ENCODE results near the gene RSPO4.

Gene RSPO4

DNA sequence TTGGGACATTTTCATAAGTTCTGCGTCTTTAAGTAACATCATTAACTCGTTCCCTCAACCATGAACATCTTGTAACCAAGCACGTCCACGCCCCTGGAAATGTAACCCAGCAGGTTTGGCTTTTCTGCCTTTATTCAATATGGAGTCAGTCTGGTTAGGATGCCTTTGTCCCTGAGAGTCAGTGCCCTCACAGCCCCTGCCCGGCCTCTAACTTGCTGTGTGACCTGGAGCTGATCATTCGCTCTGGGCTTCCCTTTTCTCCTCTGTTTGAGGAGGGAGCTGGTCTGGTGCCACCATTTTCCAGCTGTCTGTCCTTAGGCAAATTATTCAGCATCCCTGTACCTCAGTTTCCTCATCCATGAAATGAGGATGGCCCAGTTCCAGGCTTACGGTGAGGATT is 59.5 kb downstream of the RSPO4 start:
- DNase-seq (ENCODE audit: low read depth) = no peak

GRCh38 chr20:940926-941325 is 61.2 kb downstream of the RSPO4 start:
- DNase-seq (ENCODE audit: low read depth) = no peak

DNA sequence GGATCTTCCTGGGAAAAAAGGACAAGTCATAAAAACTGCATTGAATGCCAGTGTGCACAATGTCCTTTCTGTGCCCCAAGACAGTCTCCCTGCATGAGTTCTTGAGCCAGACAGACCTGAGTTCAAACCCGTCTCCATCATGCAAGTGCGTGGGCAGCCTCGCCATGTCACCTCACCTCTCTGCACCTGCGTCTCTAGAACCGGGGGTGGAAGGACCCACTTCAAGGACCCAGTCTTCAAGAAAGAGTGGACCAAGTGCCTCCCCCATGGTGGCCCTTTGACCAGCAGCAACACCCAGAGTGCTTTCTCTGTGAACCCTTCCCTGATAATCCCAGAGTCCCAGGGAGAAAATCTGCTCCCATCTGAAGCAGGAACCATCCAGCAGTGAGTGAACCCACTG is 62.5 kb downstream of the RSPO4 start:
- DNase-seq (ENCODE audit: low read depth) = no peak

DNA sequence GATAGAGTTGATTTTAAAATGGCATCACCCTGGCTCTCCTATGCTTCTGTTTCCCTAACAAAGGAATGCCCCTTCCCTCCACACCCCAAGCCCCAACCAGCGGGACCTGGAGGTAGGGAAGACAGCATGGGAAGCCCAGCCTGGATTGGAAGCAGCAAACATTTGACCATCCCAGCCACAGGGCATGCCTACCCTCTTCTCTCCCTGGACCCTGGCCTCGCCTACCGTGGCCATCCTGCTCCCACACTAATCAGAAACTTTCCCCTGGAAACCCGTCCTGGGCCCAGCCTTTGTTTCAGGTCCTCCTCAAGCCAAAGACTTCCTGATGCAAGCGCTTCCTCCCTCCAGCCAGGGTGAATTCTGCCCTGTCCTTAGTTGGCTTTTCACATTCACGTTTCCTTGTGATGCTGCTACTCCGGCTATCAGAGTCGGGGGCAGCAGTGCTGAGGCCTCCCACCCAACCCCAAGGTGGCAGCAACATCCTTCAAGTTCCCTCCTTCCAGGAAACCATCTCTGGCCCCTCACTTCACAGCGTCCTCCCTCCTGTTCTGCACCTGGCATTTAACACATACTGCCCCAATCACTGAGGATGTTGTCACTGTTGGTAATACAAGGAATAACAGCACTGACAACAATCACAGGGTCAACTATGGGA is 67.8 kb downstream of the RSPO4 start:
- no peak for DNase-seq (ENCODE audit: low read depth)

DNA sequence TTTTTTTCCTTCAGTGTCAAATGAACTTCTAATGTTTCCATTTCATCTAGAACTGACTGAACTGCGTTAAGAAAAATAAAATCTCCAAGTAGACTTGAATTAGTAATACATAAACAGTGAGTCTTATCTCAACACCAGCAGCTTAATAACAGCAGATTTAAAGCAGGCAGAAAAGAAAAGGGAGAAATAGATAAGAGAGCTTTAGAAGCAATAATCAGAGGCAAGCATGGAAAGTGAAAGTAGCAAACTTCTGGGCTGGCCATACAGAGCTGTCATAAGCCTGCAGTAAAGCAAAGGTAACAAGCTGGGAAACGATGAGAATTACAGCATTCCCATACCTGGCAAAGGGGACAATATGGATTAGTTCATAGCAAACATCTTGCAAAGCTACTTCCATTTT is 69.1 kb downstream of the RSPO4 start:
- no peak for DNase-seq (ENCODE audit: low read depth)

- no peak for DNase-seq (ENCODE audit: low read depth)
These were observed 70.7 kb downstream of the RSPO4 start for GRCh38 chr20:931401-931800.

DNA sequence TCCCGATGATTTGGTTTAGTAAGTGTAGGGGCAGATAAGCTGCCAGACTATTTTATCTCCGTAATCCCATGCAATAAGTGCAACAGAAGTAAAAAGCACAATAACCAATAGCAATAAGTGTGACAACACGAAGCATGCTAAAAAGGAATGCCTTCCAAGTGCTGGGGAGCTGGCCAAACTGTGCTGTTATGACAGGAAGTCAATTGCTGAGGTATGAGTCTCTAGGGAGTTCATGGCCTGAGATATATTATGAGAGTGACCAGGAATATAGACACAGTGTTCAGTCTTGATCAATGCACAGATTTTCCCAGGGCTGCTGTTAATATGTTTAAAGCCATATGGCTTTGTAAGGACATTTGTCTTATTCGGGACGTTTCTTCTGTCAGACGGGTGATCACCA is 75.4 kb downstream of the RSPO4 start:
- DNase-seq (ENCODE audit: low read depth) = no peak

- DNase-seq (ENCODE audit: low read depth) = no peak
These were observed 76.6 kb downstream of the RSPO4 start for GRCh38 chr20:925516-925915.

DNA sequence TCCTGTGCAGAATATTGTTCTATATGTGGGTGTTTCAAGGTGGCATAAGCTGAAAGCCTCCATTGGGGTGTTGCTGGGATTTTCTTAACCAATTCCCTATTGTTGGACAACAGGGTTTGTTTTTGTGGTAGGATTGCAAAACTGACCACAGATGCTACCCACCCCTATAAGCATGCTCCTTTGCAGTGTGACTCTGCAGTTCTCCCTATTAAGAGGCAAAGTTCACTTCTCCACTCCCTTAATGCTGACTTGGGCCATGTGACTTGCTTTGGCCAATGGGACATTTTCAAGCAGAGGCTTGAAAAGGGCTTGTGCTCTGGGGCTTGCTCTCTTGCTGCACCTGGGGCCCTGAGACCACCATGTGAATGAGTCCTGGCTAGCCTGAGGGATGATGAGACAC is 77.5 kb downstream of the RSPO4 start:
- no peak for DNase-seq (ENCODE audit: low read depth)

DNA sequence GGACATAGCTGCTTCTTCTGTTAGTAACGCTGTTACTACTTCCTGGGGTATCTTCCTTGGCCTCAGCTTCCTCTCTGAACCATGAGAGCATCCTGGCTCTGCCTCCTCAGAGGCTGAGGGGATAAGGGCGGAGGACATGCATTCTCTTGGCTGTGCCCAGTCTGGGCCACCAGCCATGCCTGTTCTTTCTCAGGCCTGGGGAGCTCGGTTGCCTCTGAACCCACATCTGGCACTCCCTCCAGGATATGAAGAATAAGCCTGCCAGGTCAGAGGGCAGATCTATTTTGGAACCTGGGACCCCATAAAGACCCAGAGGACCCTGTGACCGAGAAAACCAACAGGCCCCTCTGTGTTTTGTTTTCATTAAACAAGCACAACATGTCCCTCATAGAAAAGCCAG is 79.3 kb downstream of the RSPO4 start:
- DNase-seq (ENCODE audit: low read depth) = no peak

GRCh38 chr20:921068-921467 is 81.0 kb downstream of the RSPO4 start:
- no peak for DNase-seq (ENCODE audit: low read depth)

DNA sequence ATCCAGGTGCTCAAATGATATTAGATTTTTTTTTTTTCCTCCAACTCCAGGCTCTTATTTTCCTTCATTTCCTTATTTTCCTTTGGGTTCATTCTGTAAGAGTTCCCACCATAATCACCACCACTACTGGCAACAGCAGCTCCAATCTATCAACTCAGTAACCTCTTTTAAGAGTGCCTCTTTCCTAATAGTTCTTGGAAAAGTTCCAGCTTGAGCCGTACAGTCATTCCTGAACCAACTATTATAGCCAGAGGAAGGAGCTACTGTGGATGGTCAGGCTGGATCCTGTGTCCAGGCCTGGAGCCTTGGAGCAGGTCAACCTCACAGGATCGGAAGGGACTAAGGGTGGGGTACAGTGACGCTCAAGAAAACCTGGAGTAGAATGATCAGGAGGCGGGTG is 81.8 kb downstream of the RSPO4 start:
- DNase-seq (ENCODE audit: low read depth) = no peak

- no peak for DNase-seq (ENCODE audit: low read depth)
These were observed 82.6 kb downstream of the RSPO4 start for GRCh38 chr20:919491-919916.

- DNase-seq (ENCODE audit: low read depth) = no peak
These were observed 84.7 kb downstream of the RSPO4 start for GRCh38 chr20:917416-917815.

DNA sequence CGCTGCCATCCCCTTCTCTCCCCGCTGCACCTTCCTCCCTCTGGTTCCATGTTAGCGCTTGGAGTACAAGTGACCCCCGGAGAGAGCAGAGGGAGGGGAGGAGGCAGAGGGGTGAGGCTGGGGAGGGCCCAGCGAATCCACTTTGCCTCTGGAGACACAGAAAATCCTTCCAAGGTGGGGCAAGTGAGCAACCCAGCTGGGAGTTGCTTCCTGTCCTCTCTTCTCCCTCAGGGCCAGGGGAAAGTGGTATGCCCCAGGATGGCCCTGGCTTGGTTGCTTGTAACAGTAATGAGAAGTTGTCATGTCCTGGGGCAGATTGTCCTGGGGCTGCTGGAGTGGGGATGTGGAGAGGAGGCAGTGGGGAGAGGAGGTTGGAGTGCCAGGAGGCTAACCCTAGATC is 85.3 kb downstream of the RSPO4 start:
- DNase-seq (ENCODE audit: low read depth) = no peak

GRCh38 chr20:916125-916799 is 85.8 kb downstream of the RSPO4 start, which contains the start of gene ANGPT4:
Gene ANGPT4 (minus strand): TSS chr20:916334. CDS start chr20:916214, 120 bp downstream.
- no peak for DNase-seq (ENCODE audit: low read depth)

DNA sequence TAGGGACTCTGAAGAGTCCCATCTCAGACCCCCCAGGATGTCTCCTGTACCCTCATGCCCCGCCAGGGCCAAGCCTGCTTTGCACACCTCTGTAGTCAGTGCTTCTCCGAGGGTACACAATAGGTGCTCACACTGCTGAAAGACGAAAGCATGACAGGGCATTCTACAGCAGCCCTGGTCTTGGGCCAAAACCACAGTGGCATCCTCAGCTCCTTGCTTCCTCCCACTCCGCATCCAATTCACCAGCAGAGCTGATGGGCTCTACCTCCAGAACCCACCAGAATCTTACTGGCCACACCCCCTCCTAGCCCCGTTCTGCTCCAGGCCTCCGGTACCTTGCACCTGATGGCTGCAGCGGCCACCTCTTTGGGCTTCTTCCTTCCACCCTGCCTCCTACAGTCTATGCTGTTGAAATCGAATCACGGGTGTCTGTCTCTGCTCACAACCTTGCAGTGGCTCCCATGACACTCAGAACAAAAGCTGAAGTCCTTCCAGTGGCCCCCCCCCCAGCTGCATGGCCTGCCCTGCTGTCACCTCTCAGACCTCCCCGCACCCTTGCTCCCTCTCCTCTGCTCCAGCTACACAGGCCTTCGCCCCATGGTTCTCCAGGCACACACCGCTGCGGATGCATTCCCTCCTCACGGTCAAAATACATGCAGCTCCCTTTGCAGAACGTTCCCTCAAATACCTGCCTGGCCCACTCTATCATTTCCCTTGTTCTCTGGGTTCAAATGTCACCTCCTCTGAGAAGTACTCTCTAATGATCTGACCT is 87.2 kb downstream of the RSPO4 start:
- no peak for DNase-seq (ENCODE audit: low read depth)

DNA sequence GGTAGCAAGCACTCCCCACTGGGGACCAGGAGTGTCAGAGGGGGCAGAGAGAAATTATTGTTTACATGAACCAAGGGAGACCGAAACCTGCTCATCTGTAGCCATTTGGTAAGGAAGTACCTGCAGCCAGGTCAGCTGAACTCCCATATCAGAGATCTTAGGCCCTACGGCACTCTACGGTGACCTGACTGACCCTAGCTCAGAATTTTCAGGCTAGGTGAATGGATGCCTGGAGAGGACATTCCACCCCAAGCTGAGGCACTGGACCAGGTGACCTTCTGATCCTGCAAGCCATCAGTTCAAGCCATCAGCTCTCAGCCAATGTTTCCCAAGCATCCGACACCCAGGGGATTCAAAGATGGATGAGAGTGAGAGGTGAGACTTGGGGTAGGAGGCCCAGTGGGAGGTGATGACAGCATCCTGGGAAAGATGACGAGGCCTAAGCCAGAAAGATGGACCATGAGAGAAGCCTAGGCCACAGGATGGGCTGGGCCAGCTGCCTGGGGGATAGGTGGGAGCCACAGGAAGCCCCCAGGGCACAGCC is 88.7 kb downstream of the RSPO4 start:
- no peak for DNase-seq (ENCODE audit: low read depth)

- DNase-seq (ENCODE audit: low read depth) = no peak
These were observed 90.1 kb downstream of the RSPO4 start for GRCh38 chr20:911882-912600.

DNA sequence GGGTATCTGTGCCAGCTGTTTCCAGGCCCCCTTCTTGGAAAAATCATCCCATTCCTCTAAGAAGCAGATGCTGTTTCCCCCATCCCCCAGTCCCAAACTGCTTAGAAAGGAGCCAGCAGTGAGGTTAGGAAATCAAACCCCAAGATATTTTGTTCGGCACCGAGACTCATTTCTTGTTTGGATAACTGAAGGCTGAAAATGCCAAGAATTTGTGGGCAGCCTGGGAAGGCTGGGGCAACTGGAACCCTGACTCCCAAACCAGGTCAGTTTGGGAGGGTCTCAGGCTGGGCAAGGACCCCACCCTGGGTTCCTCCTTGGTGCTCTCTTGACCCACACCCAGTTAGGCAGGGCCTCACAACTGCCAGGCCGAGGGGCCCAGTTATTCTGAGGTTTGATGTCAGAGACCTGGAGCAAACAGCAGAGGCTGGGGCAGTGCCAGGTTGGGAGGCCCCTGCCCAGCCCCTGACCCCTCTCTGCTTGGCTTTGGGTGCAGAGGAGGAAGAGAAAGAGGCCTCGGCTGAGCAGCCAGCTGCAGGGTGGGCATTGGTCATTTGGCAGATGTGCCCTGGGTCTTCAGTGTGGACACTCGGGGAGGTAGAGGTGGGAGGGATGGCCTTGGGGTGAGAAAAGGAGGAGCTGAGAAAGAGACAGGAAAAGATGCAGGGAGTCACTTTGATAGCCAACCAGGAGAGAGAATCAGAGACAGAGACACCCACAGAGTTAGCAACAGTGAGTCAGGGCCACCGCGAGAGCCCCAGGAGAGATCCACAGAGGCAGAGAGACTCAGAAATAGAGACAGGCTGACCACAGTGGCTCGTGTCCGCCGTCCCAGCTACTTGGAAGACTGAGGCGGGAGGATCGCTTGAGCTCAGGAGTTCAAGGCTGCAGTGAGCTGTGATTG is 91.0 kb downstream of the RSPO4 start:
- no peak for DNase-seq (ENCODE audit: low read depth)

Measured in T follicular helper cell (primary cell).